GM23338 (cell line): ENCODE data around the gene CENPT. TPM values are rescaled to one million over a fixed set of nuclear protein-coding genes. Genes with fewer than 3 reads are reported as not detected.

Source experiments
- ATAC-seq: fragments of 200-7000 bp; cut with Tn5 transposase; 3 replicates; pipeline ENCODE4 v1.9.1; 2020
- DNase-seq: peaks from one replicate; pipeline ENCODE4 v3.0.0-alpha.2; 2015; ENCODE audit warnings: low spot score
- H2AFZ ChIP-seq: fragments of 200-600 bp; sonication (generic); 2 replicates; pipeline ENCODE4 v1.8.0; 2016; ENCODE audit warnings: antibody characterized with exemption, mild to moderate bottlenecking, moderate library complexity
- H3F3A ChIP-seq: fragments of 200-600 bp; sonication (generic); replicated peaks from 2 replicates; pipeline ENCODE4 v1.8.0; 2017; ENCODE audit warnings: antibody characterized with exemption, mixed run types, low read depth
- H3K27ac ChIP-seq: fragments of 200-600 bp; sonication (generic); 2 replicates; pipeline ENCODE4 v1.6.1; 2016; ENCODE audit warnings: low read depth
- H3K27me3 ChIP-seq: fragments of 200-600 bp; sonication (generic); 2 replicates; pipeline ENCODE4 v1.8.0; 2016; ENCODE audit warnings: mild to moderate bottlenecking, mixed run types, moderate library complexity; ENCODE audit not compliant: insufficient read depth
- H3K36me3 ChIP-seq: fragments of 200-600 bp; sonication (generic); 2 replicates; pipeline ENCODE4 v1.8.0; 2016; ENCODE audit warnings: mild to moderate bottlenecking; ENCODE audit not compliant: insufficient read depth
- H3K4me1 ChIP-seq: fragments of 200-600 bp; sonication (generic); 2 replicates; pipeline ENCODE4 v1.8.0; 2016; ENCODE audit warnings: mild to moderate bottlenecking, moderate library complexity; ENCODE audit not compliant: insufficient read depth
- H3K4me2 ChIP-seq: fragments of 200-600 bp; sonication (generic); 2 replicates; pipeline ENCODE4 v1.7.1; 2017; ENCODE audit warnings: mixed run types
- H3K4me3 ChIP-seq: fragments of 200-600 bp; sonication (generic); 2 replicates; pipeline ENCODE4 v1.6.1; 2016; ENCODE audit warnings: mixed run types
- H3K79me2 ChIP-seq: fragments of 200-600 bp; sonication (generic); replicated peaks from 2 replicates; pipeline ENCODE4 v1.8.0; 2017; ENCODE audit warnings: mild to moderate bottlenecking; ENCODE audit not compliant: insufficient read depth
- H3K9me2 ChIP-seq: fragments of 200-600 bp; sonication (generic); 2 replicates; pipeline ENCODE4 v1.8.0; 2017; ENCODE audit not compliant: insufficient read depth
- H4K20me1 ChIP-seq: fragments of 200-600 bp; sonication (generic); replicated peaks from 2 replicates; pipeline ENCODE4 v1.8.0; 2017; ENCODE audit warnings: mild to moderate bottlenecking; ENCODE audit not compliant: insufficient read depth
- H3K27ac Mint-ChIP-seq: 2 replicates; pipeline ENCODE4 v1.8.0; 2020; ENCODE audit warnings: inconsistent platforms, mild to moderate bottlenecking, moderate library complexity, mixed read lengths
- H3K27me3 Mint-ChIP-seq: 3 replicates; pipeline ENCODE4 v1.8.0; 2022; ENCODE audit warnings: low read depth, mild to moderate bottlenecking, moderate library complexity, mixed read lengths, inconsistent platforms; ENCODE audit not compliant: insufficient read depth, poor library complexity
- H3K36me3 Mint-ChIP-seq: 3 replicates; pipeline ENCODE4 v1.8.0; 2021; ENCODE audit warnings: low read depth, mild to moderate bottlenecking, inconsistent platforms, moderate library complexity, mixed read lengths
- H3K4me1 Mint-ChIP-seq: 3 replicates; pipeline ENCODE4 v1.8.0; 2020; ENCODE audit warnings: mild to moderate bottlenecking, inconsistent platforms, mixed read lengths
- H3K4me3 Mint-ChIP-seq: 3 replicates; pipeline ENCODE4 v1.8.0; 2021; ENCODE audit warnings: moderate library complexity, mild to moderate bottlenecking, inconsistent platforms, mixed read lengths
- H3K9me3 Mint-ChIP-seq: 3 replicates; pipeline ENCODE4 v1.8.0; 2020; ENCODE audit warnings: moderate library complexity, mild to moderate bottlenecking, inconsistent platforms, mixed read lengths
- CREB1 ChIP-seq: fragments of 250-450 bp; sonication (Bioruptor Pico); IDR thresholded peaks from 2 replicates; pipeline ENCODE4 v1.5.0; 2020; ENCODE audit warnings: low read depth, mild to moderate bottlenecking, moderate library complexity
- ETS1 ChIP-seq: IDR thresholded peaks from 2 replicates; pipeline ENCODE4 v1.6.1; 2016; ENCODE audit warnings: antibody characterized with exemption
- JUNB ChIP-seq: IDR thresholded peaks from one replicate; pipeline ENCODE4 v1.6.1; 2016; ENCODE audit warnings: antibody characterized with exemption; ENCODE audit not compliant: unreplicated experiment
- NANOG ChIP-seq: IDR thresholded peaks from 2 replicates; pipeline ENCODE4 v1.6.1; 2016; ENCODE audit warnings: antibody characterized with exemption, borderline replicate concordance
- POLR2AphosphoS5 ChIP-seq: IDR thresholded peaks from 2 replicates; pipeline ENCODE4 v1.6.1; 2016; ENCODE audit warnings: antibody characterized with exemption, low read depth
- polyA plus RNA-seq: library from polyadenylated mRNA; unstranded; fragments of >200 nt; fragmentation: Nextera tagmentation; extraction: Ambion mirVana; gene quantifications from 2 replicates; pipeline ENCODE4 v1.2.1, GENCODE V29; 2016
- total RNA-seq: library from RNA; depleted of rRNA; stranded (reverse); fragments of >200 nt; shearing (Covaris generic); gene quantifications from 2 replicates; pipeline ENCODE4 v1.2.3, GENCODE V29; 2014
- TF ChIP-seq, protein P1 (sequence below): IDR thresholded peaks from one replicate; pipeline ENCODE4 v1.6.1; 2018; ENCODE audit warnings: antibody characterized with exemption; ENCODE audit not compliant: unreplicated experiment
- TF ChIP-seq, protein P2 (sequence below): fragments of 250-450 bp; sonication (Bioruptor Pico); IDR thresholded peaks from 2 replicates; pipeline ENCODE4 v1.5.0; 2020; ENCODE audit warnings: mild to moderate bottlenecking, moderate library complexity

Gene CENPT
- total and polyA plus RNA-seq, 2 experiments from 2014 or later = 55.4 to 63.8 TPM

DNA sequence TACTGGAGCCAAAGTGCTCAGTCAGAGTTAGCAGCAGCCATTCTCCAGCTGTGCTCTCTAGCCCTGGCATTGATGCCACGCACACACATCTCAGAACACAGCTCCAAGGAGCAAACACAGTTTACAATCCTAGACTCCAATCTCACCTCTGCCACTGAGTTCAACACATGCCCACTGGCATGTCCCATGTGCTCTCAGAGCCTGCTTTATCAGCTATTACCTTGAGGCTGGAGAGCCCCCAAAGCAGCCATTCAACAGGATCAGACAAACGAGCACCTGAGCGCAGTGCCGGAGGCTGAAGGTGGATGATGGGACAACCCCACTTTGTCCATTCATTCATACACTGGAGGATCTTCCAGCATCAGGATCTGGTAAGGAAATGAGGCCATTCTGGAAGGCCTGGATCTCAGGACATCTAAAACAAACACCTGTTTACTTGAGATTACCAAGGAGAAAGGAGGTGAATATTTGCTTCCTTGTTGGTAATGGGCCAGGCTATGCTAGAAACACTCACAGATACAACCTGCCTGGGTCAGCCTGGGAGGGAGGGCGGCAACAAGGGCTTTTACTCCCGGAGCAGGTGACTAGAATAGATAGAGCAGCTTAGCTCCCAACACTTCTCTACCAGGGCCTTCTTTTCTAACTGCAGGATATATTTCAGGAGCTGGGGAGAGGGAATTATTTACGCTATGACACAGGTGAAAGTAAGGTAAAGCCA lies 66.5 kb downstream of the CENPT start:
- DNase-seq (no peak), ATAC-seq (no peak)
- peaks cover 4% of the 10 kb centered on the region for H3K27me3 Mint-ChIP-seq
- no peak overlapping the region for H3K4me2 ChIP-seq
- H3K27ac ChIP-seq = no peak overlapping the region
- H3K9me2 ChIP-seq = no peaks in the 10 kb centered on the region
- no peaks in the 10 kb centered on the region for H3K4me1 ChIP-seq
- no peaks in the 10 kb centered on the region for H3K27me3 ChIP-seq
- no peaks in the 10 kb centered on the region for H3K9me3 Mint-ChIP-seq
- TF ChIP-seq POLR2AphosphoS5 (no peak), ETS1 (no peak), CREB1 (CRISPR knock-in tag) (no peak)
- TF ChIP-seq, protein P1, sequence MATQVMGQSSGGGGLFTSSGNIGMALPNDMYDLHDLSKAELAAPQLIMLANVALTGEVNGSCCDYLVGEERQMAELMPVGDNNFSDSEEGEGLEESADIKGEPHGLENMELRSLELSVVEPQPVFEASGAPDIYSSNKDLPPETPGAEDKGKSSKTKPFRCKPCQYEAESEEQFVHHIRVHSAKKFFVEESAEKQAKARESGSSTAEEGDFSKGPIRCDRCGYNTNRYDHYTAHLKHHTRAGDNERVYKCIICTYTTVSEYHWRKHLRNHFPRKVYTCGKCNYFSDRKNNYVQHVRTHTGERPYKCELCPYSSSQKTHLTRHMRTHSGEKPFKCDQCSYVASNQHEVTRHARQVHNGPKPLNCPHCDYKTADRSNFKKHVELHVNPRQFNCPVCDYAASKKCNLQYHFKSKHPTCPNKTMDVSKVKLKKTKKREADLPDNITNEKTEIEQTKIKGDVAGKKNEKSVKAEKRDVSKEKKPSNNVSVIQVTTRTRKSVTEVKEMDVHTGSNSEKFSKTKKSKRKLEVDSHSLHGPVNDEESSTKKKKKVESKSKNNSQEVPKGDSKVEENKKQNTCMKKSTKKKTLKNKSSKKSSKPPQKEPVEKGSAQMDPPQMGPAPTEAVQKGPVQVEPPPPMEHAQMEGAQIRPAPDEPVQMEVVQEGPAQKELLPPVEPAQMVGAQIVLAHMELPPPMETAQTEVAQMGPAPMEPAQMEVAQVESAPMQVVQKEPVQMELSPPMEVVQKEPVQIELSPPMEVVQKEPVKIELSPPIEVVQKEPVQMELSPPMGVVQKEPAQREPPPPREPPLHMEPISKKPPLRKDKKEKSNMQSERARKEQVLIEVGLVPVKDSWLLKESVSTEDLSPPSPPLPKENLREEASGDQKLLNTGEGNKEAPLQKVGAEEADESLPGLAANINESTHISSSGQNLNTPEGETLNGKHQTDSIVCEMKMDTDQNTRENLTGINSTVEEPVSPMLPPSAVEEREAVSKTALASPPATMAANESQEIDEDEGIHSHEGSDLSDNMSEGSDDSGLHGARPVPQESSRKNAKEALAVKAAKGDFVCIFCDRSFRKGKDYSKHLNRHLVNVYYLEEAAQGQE = no peak
- no peaks in the 10 kb centered on the region for H3F3A ChIP-seq
- peaks cover 31% of the 10 kb centered on the region for H3K79me2 ChIP-seq
- H3K4me3 ChIP-seq = no peak overlapping the region
- H3K36me3 ChIP-seq = no peaks in the 10 kb centered on the region
- H3K4me3 Mint-ChIP-seq = no peak overlapping the region
- H3K36me3 Mint-ChIP-seq = no peaks in the 10 kb centered on the region; the same call in 1 of the 3 replicates
- no peak overlapping the region; the same call in 1 of the 2 replicates for H3K27ac Mint-ChIP-seq
- H2AFZ ChIP-seq = no peak overlapping the region
- H3K4me1 Mint-ChIP-seq = peaks cover 2% of the 10 kb centered on the region; the same call in 1 of the 3 replicates
- peaks cover 4% of the 10 kb centered on the region; the same call in 1 of the 2 replicates for H4K20me1 ChIP-seq

GRCh38 chr16:67779256-67780014 lies 68.1 kb downstream of the CENPT start:
- H3K27me3 Mint-ChIP-seq = peaks cover 2% of the 10 kb centered on the region
- Histone ChIP-seq H3F3A (no peaks in the 10 kb centered on the region), H3K4me1 (no peaks in the 10 kb centered on the region), H3K79me2 (peaks cover 30% of the 10 kb centered on the region), H3K36me3 (no peaks in the 10 kb centered on the region), H3K27ac (peak overlapping the region; percentile 39; the same call in 1 of the 2 replicates), H3K4me2 (no peak overlapping the region), H3K4me3 (no peak overlapping the region), H4K20me1 (peaks cover 4% of the 10 kb centered on the region; the same call in 1 of the 2 replicates), H3K9me2 (no peaks in the 10 kb centered on the region), H3K27me3 (no peaks in the 10 kb centered on the region), H2AFZ (no peak overlapping the region)
- peaks cover 5% of the 10 kb centered on the region for H3K4me1 Mint-ChIP-seq
- ATAC-seq (no peak), DNase-seq (no peak)
- no peak overlapping the region for H3K4me3 Mint-ChIP-seq
- H3K27ac Mint-ChIP-seq = no peak overlapping the region
- H3K36me3 Mint-ChIP-seq = peaks cover 5% of the 10 kb centered on the region; the same call in 2 of the 3 replicates
- peaks cover 5% of the 10 kb centered on the region; the same call in 1 of the 3 replicates for H3K9me3 Mint-ChIP-seq
- TF ChIP-seq, protein P2, sequence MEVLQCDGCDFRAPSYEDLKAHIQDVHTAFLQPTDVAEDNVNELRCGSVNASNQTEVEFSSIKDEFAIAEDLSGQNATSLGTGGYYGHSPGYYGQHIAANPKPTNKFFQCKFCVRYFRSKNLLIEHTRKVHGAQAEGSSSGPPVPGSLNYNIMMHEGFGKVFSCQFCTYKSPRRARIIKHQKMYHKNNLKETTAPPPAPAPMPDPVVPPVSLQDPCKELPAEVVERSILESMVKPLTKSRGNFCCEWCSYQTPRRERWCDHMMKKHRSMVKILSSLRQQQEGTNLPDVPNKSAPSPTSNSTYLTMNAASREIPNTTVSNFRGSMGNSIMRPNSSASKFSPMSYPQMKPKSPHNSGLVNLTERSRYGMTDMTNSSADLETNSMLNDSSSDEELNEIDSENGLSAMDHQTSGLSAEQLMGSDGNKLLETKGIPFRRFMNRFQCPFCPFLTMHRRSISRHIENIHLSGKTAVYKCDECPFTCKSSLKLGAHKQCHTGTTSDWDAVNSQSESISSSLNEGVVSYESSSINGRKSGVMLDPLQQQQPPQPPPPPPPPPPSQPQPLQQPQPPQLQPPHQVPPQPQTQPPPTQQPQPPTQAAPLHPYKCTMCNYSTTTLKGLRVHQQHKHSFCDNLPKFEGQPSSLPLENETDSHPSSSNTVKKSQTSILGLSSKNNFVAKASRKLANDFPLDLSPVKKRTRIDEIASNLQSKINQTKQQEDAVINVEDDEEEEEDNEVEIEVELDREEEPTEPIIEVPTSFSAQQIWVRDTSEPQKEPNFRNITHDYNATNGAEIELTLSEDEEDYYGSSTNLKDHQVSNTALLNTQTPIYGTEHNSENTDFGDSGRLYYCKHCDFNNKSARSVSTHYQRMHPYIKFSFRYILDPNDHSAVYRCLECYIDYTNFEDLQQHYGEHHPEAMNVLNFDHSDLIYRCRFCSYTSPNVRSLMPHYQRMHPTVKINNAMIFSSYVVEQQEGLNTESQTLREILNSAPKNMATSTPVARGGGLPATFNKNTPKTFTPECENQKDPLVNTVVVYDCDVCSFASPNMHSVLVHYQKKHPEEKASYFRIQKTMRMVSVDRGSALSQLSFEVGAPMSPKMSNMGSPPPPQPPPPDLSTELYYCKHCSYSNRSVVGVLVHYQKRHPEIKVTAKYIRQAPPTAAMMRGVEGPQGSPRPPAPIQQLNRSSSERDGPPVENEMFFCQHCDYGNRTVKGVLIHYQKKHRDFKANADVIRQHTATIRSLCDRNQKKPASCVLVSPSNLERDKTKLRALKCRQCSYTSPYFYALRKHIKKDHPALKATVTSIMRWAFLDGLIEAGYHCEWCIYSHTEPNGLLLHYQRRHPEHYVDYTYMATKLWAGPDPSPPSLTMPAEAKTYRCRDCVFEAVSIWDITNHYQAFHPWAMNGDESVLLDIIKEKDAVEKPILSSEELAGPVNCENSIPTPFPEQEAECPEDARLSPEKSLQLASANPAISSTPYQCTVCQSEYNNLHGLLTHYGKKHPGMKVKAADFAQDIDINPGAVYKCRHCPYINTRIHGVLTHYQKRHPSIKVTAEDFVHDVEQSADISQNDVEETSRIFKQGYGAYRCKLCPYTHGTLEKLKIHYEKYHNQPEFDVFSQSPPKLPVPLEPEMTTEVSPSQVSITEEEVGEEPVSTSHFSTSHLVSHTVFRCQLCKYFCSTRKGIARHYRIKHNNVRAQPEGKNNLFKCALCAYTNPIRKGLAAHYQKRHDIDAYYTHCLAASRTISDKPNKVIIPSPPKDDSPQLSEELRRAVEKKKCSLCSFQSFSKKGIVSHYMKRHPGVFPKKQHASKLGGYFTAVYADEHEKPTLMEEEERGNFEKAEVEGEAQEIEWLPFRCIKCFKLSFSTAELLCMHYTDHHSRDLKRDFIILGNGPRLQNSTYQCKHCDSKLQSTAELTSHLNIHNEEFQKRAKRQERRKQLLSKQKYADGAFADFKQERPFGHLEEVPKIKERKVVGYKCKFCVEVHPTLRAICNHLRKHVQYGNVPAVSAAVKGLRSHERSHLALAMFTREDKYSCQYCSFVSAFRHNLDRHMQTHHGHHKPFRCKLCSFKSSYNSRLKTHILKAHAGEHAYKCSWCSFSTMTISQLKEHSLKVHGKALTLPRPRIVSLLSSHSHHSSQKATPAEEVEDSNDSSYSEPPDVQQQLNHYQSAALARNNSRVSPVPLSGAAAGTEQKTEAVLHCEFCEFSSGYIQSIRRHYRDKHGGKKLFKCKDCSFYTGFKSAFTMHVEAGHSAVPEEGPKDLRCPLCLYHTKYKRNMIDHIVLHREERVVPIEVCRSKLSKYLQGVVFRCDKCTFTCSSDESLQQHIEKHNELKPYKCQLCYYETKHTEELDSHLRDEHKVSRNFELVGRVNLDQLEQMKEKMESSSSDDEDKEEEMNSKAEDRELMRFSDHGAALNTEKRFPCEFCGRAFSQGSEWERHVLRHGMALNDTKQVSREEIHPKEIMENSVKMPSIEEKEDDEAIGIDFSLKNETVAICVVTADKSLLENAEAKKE (CRISPR knock-in tag) = no peak
- no peak for TF ChIP-seq NANOG
- no peak for TF ChIP-seq JUNB
- TF ChIP-seq CREB1 (CRISPR knock-in tag) = no peak
